MM.1S (cell line): ENCODE results near the gene SLC25A4.

ENCODE experiments used
- DNase-seq: peaks from one replicate; pipeline ENCODE4 v3.0.0-alpha.2; 2015
- H2AFZ ChIP-seq: fragments of 300-600 bp; sonication (generic); 2 replicates; pipeline ENCODE4 v1.6.0; 2016; ENCODE audit warnings: antibody characterized with exemption, low read length
- H3F3A ChIP-seq: fragments of 300-600 bp; sonication (generic); 2 replicates; pipeline ENCODE4 v1.6.1; 2016; ENCODE audit warnings: mild to moderate bottlenecking, antibody characterized with exemption, low read length, moderate library complexity, mixed read lengths; ENCODE audit not compliant: insufficient read depth
- H3K27ac ChIP-seq: fragments of 300-600 bp; sonication (generic); 2 replicates; pipeline ENCODE4 v1.5.1; 2016; ENCODE audit warnings: mild to moderate bottlenecking, low read length
- H3K27me3 ChIP-seq: fragments of 300-600 bp; sonication (generic); replicated peaks from 2 replicates; pipeline ENCODE4 v1.6.0; 2016; ENCODE audit warnings: low read length; ENCODE audit not compliant: insufficient read depth
- H3K36me3 ChIP-seq: fragments of 300-600 bp; sonication (generic); replicated peaks from 2 replicates; pipeline ENCODE4 v1.6.1; 2016; ENCODE audit warnings: mild to moderate bottlenecking, low read length, mixed read lengths; ENCODE audit not compliant: insufficient read depth
- H3K4me1 ChIP-seq: fragments of 300-600 bp; sonication (generic); 2 replicates; pipeline ENCODE4 v1.6.1; 2016; ENCODE audit warnings: low read length, mixed read lengths
- H3K4me2 ChIP-seq: fragments of 300-600 bp; sonication (generic); 2 replicates; pipeline ENCODE4 v1.6.0; 2016; ENCODE audit warnings: low read depth, low read length
- H3K4me3 ChIP-seq: fragments of 300-600 bp; sonication (generic); 2 replicates; pipeline ENCODE4 v1.5.1; 2016; ENCODE audit warnings: low read length, mixed read lengths
- H3K79me2 ChIP-seq: fragments of 300-600 bp; sonication (generic); 2 replicates; pipeline ENCODE4 v1.6.1; 2016; ENCODE audit warnings: mixed run types, low read length, mixed read lengths
- H3K9ac ChIP-seq: fragments of 300-600 bp; sonication (generic); 2 replicates; pipeline ENCODE4 v1.6.1; 2016; ENCODE audit warnings: low read length, mixed read lengths
- H3K9me2 ChIP-seq: fragments of 300-600 bp; sonication (generic); replicated peaks from 2 replicates; pipeline ENCODE4 v1.6.1; 2016; ENCODE audit warnings: mild to moderate bottlenecking, low read length, mixed read lengths; ENCODE audit not compliant: insufficient read depth
- H3K9me3 ChIP-seq: fragments of 300-600 bp; sonication (generic); replicated peaks from 2 replicates; pipeline ENCODE4 v1.6.1; 2016; ENCODE audit warnings: mild to moderate bottlenecking, low read length, mixed read lengths; ENCODE audit not compliant: insufficient read depth
- H4K20me1 ChIP-seq: fragments of 300-600 bp; sonication (generic); 2 replicates; pipeline ENCODE4 v1.6.1; 2016; ENCODE audit warnings: mild to moderate bottlenecking, low read length, moderate library complexity, mixed read lengths; ENCODE audit not compliant: insufficient read depth
- EZH2 ChIP-seq: fragments of 300-600 bp; sonication (generic); optimal IDR thresholded peaks from 2 replicates; pipeline ENCODE3; 2017; ENCODE audit warnings: low read depth, mild to moderate bottlenecking, antibody characterized with exemption, low read length, mixed read lengths
- EZH2phosphoT487 ChIP-seq: fragments of 300-600 bp; sonication (generic); IDR thresholded peaks from 2 replicates; pipeline ENCODE4 v1.6.1; 2018; ENCODE audit warnings: antibody characterized with exemption, low read length
- TF ChIP-seq, protein P1 (sequence below): fragments of 300-600 bp; sonication (generic); IDR thresholded peaks from 2 replicates; pipeline ENCODE4 v1.5.1; 2016; ENCODE audit warnings: antibody characterized with exemption, low read length, mixed read lengths

Gene SLC25A4

DNA sequence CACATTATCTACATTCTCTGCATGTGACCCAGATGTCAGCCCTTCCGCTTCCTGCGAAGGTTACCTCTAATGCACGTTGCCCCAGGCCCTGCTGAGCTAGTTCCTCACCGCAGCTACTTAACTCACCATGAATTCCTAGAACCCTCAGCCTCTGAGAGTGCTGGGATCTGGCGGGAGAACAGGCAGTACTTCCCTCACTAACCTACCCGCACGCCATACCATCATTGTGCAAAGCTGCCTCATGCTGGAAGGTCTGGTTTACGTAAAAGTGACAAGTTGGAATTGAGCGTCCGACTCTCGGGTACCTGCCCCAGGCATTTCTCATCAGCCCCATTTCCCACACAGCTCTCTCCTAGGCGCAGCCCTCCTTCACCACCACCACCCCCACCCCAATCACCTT, 6.3 kb downstream of the SLC25A4 start:
- Histone ChIP-seq H3K4me1 (peaks cover 7% of the 10 kb centered on the region), H3K27me3 (no peaks in the 10 kb centered on the region), H3K36me3 (no peaks in the 10 kb centered on the region; the same call in 1 of the 2 replicates)

DNA sequence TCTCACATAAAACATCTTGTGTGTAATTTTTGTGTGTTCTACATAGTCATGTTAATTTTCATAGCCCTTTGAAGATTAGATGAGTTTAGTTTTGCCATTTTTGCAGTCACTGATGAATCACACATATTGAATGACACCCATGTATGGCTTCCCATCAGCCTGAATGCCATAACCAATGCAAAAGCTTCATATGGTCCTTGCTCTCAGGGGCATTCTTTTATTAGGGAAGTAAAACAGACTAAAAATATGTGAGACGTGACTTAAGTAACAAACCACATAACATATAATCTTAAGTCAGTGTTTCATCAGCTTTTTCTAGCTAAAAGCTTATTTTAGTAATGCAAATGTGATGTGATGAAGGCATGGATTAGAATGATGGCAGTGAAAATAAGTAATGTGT, 8.2 kb downstream of the SLC25A4 start:
- no peaks in the 10 kb centered on the region for H4K20me1 ChIP-seq
- no peaks in the 10 kb centered on the region; the same call in 1 of the 2 replicates for H3K36me3 ChIP-seq
- H3K4me1 ChIP-seq: no peaks in the 10 kb centered on the region
- no peak for DNase-seq
- H3K27ac ChIP-seq: no peak overlapping the region
- no peak overlapping the region for H3K4me3 ChIP-seq
- H3K27me3 ChIP-seq: no peaks in the 10 kb centered on the region
- no peaks in the 10 kb centered on the region for H3F3A ChIP-seq
- TF ChIP-seq EZH2phosphoT487 (no peak), EZH2 (no peak)
- TF ChIP-seq, protein P1, sequence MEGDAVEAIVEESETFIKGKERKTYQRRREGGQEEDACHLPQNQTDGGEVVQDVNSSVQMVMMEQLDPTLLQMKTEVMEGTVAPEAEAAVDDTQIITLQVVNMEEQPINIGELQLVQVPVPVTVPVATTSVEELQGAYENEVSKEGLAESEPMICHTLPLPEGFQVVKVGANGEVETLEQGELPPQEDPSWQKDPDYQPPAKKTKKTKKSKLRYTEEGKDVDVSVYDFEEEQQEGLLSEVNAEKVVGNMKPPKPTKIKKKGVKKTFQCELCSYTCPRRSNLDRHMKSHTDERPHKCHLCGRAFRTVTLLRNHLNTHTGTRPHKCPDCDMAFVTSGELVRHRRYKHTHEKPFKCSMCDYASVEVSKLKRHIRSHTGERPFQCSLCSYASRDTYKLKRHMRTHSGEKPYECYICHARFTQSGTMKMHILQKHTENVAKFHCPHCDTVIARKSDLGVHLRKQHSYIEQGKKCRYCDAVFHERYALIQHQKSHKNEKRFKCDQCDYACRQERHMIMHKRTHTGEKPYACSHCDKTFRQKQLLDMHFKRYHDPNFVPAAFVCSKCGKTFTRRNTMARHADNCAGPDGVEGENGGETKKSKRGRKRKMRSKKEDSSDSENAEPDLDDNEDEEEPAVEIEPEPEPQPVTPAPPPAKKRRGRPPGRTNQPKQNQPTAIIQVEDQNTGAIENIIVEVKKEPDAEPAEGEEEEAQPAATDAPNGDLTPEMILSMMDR: no peak
- H3K9me2 ChIP-seq: no peaks in the 10 kb centered on the region
- no peak overlapping the region for H3K9ac ChIP-seq
- no peak overlapping the region for H3K4me2 ChIP-seq
- no peaks in the 10 kb centered on the region for H3K9me3 ChIP-seq
- no peak overlapping the region for H2AFZ ChIP-seq
- H3K79me2 ChIP-seq: peaks cover 6% of the 10 kb centered on the region

More for the DNA sequence above, 6.3 kb downstream of the SLC25A4 start:
- H3K9me3 ChIP-seq: no peaks in the 10 kb centered on the region
- peaks cover 23% of the 10 kb centered on the region for H3K79me2 ChIP-seq
- no peaks in the 10 kb centered on the region for H3K9me2 ChIP-seq
- H3K9ac ChIP-seq: no peak overlapping the region
- H3K4me2 ChIP-seq: no peak overlapping the region
- DNase-seq: no peak
- H3F3A ChIP-seq: no peaks in the 10 kb centered on the region
- TF ChIP-seq EZH2: no peak
- TF ChIP-seq, protein P1: no peak
- TF ChIP-seq EZH2phosphoT487: no peak
- 0 out of 2 replicates have a peak, but pooled peaks cover 3% of the 10 kb centered on the region for H4K20me1 ChIP-seq
- H3K27ac ChIP-seq: no peak overlapping the region
- no peak overlapping the region for H3K4me3 ChIP-seq
- H2AFZ ChIP-seq: no peak overlapping the region

DNA sequence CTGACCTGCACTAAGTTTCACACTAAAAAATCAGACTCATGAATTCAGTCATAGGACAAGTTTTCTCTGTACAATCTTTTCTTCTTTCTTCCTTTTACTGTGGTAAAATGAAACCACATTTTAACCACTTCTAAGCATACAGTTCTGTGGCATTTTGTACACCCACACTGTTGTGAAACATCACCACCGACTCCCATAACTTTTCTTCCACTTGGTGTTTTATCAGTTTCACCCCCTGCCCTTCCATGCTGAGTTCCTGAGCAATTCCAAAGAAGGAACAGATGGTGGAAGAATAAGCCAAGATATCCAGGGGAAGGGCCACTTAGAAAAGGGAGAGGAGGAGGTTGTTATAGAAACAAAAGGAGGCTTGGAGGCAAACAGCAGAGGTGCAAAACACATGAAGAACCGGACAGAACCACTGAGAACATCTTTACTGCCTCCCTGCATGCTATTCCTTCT, 22.6 kb downstream of the SLC25A4 start:
- H3K27me3 ChIP-seq: no peaks in the 10 kb centered on the region
- peaks cover 9% of the 10 kb centered on the region for H3F3A ChIP-seq
- H3K27ac ChIP-seq: peak overlapping the region; percentile 20; the same call in 1 of the 2 replicates
- peak overlapping the region; percentile 35; the same call in 1 of the 2 replicates for H3K4me2 ChIP-seq
- DNase-seq: peak; percentile 56
- peaks cover 11% of the 10 kb centered on the region for H3K4me1 ChIP-seq
- TF ChIP-seq EZH2: no peak
- no peak for TF ChIP-seq EZH2phosphoT487
- TF ChIP-seq, protein P1: no peak
- H3K9me3 ChIP-seq: no peaks in the 10 kb centered on the region
- no peak overlapping the region for H3K4me3 ChIP-seq
- H3K36me3 ChIP-seq: 0 out of 2 replicates have a peak, but pooled peaks cover 3% of the 10 kb centered on the region
- H2AFZ ChIP-seq: no peak overlapping the region
- H4K20me1 ChIP-seq: no peaks in the 10 kb centered on the region
- no peaks in the 10 kb centered on the region for H3K9me2 ChIP-seq
- H3K9ac ChIP-seq: no peak overlapping the region
- H3K79me2 ChIP-seq: no peaks in the 10 kb centered on the region
